NB4 (cell line): Measurements from ENCODE around the gene IRF5.

Experiments
- MYC ChIP-seq: IDR thresholded peaks from 2 replicates; pipeline ENCODE4 v1.6.1; 2011; ENCODE audit warnings: low read depth, low read length
- POLR2A ChIP-seq: IDR thresholded peaks from 2 replicates; pipeline ENCODE4 v1.6.1; 2011; ENCODE audit warnings: mild to moderate bottlenecking; ENCODE audit not compliant: insufficient read length; ENCODE audit errors: extremely low read depth
- TF ChIP-seq, protein P1 (sequence below): IDR thresholded peaks from one replicate; pipeline ENCODE4 v1.5.1; 2012; ENCODE audit warnings: low read depth, low read length
- TF ChIP-seq, protein P2 (sequence below): IDR thresholded peaks from 2 replicates; pipeline ENCODE4 v1.6.1; 2011; ENCODE audit warnings: low read depth, low read length

DNA sequence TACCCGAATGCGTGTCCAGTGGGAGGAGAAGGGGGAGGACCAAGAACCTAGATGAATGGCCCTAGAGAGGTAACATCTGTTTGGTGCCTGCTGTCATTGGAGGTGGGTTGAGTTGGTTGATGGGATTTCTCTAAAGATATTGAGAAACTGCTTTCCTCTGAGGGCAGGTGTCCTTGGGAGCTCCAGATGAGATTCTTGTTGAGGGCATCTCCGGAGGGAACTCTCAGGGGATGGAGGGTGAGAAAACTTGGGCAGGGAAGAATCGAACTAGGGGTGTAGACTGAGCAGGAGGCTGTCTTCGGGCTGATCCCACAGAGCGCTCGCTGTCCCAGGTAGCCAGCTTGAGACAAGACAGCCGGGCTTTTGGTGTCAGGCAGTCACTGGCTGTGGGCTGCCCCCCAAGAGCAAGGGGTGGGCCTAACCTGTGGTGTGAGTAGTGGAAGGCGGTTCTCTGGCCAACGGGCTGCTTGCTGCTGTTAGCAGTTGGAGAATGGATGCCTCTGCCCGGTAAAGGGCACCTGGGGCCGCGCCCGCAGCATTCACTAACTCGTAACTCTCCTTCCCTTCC, 3.7 kb downstream of the IRF5 start:
- TF ChIP-seq POLR2A = no peak
- TF ChIP-seq, protein P1, sequence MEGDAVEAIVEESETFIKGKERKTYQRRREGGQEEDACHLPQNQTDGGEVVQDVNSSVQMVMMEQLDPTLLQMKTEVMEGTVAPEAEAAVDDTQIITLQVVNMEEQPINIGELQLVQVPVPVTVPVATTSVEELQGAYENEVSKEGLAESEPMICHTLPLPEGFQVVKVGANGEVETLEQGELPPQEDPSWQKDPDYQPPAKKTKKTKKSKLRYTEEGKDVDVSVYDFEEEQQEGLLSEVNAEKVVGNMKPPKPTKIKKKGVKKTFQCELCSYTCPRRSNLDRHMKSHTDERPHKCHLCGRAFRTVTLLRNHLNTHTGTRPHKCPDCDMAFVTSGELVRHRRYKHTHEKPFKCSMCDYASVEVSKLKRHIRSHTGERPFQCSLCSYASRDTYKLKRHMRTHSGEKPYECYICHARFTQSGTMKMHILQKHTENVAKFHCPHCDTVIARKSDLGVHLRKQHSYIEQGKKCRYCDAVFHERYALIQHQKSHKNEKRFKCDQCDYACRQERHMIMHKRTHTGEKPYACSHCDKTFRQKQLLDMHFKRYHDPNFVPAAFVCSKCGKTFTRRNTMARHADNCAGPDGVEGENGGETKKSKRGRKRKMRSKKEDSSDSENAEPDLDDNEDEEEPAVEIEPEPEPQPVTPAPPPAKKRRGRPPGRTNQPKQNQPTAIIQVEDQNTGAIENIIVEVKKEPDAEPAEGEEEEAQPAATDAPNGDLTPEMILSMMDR = no peak
- TF ChIP-seq, protein P2, sequence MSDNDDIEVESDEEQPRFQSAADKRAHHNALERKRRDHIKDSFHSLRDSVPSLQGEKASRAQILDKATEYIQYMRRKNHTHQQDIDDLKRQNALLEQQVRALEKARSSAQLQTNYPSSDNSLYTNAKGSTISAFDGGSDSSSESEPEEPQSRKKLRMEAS = no peak
- no peak for TF ChIP-seq MYC
